Fibroblast of lung (primary cell): ENCODE data around the gene JPH3. TPM values are rescaled to one million over a fixed set of nuclear protein-coding genes. Genes with fewer than 3 reads are reported as not detected.

Experiments
- DNase-seq, 2 donors: peaks; one replicate each; pipeline versions ENCODE4 v3.0.0 to v3.0.0-alpha.2; 2010; ENCODE audit warnings: low read depth in 2 of 2
- H2AFZ ChIP-seq: 2 replicates; pipeline ENCODE4 v1.5.1; 2012; ENCODE audit warnings: low read length, control low read depth, inconsistent platforms
- H3K27ac ChIP-seq: 2 replicates; pipeline ENCODE4 v1.5.1; 2011; ENCODE audit warnings: low read length, control low read depth; ENCODE audit not compliant: insufficient read depth
- H3K27me3 ChIP-seq: 2 replicates; pipeline ENCODE4 v1.5.1; 2011; ENCODE audit warnings: mild to moderate bottlenecking, low read length; ENCODE audit not compliant: control insufficient read depth, insufficient read depth
- H3K36me3 ChIP-seq: 2 replicates; pipeline ENCODE4 v1.5.1; 2011; ENCODE audit warnings: low read length; ENCODE audit not compliant: control insufficient read depth, insufficient read depth
- H3K4me1 ChIP-seq: 2 replicates; pipeline ENCODE4 v1.5.1; 2011; ENCODE audit warnings: low read length; ENCODE audit not compliant: control insufficient read depth, insufficient read depth; ENCODE audit errors: extremely low read depth
- H3K4me2 ChIP-seq: 2 replicates; pipeline ENCODE4 v1.5.1; 2011; ENCODE audit warnings: low read length, control low read depth; ENCODE audit not compliant: insufficient read depth; ENCODE audit errors: extremely low read depth
- H3K4me3 ChIP-seq, 4 experiments: fragments of 200-600 bp in 1 of 4; sonication (generic) in 1 of 4; replicated peaks in 1 of 4; 2 replicates each; pipeline ENCODE4 v1.5.1; 2011 to 2016; ENCODE audit warnings: low read length in 4 of 4, low read depth in 3 of 4, mild to moderate bottlenecking in 3 of 4, control low read depth in 2 of 4, inconsistent platforms in 1 of 4, mixed read lengths in 1 of 4; ENCODE audit not compliant: insufficient read depth in 1 of 4; ENCODE audit errors: control extremely low read depth in 1 of 4
- H3K79me2 ChIP-seq: 2 replicates; pipeline ENCODE4 v1.5.1; 2012; ENCODE audit warnings: mild to moderate bottlenecking, low read length, inconsistent platforms; ENCODE audit not compliant: control insufficient read depth, insufficient read depth
- H3K9ac ChIP-seq: 2 replicates; pipeline ENCODE4 v1.5.1; 2011; ENCODE audit warnings: mild to moderate bottlenecking, low read length, control low read depth; ENCODE audit not compliant: insufficient read depth
- H3K9me3 ChIP-seq: 2 replicates; pipeline ENCODE4 v1.5.1; 2012; ENCODE audit warnings: low read depth, low read length; ENCODE audit not compliant: control insufficient read depth, insufficient read depth
- H4K20me1 ChIP-seq: 2 replicates; pipeline ENCODE4 v1.5.1; 2011; ENCODE audit warnings: low read length; ENCODE audit not compliant: control insufficient read depth, insufficient read depth; ENCODE audit errors: extremely low read depth
- EZH2 ChIP-seq: IDR thresholded peaks from 2 replicates; pipeline ENCODE4 v1.5.1; 2012; ENCODE audit warnings: low read length, control low read depth, mild to moderate bottlenecking; ENCODE audit errors: missing control alignments
- polyA plus RNA-seq, 2 donors: library from polyadenylated mRNA; depleted of rRNA in 1 of 2; stranded (reverse) in 1 of 2; unstranded in 1 of 2; fragments of >200 nt; gene quantifications; 2 replicates each; pipeline ENCODE4 v1.2.1, GENCODE V29; 2011 to 2012; ENCODE audit warnings: missing spikeins in 1 of 2
- total RNA-seq: library from RNA; depleted of rRNA; stranded (reverse); fragments of >200 nt; gene quantifications from 2 replicates; pipeline ENCODE4 v1.2.1, GENCODE V29; 2014
- TF ChIP-seq, protein P1 (sequence below), 2 donors: IDR thresholded peaks in 1 of 2; conservative IDR thresholded peaks in 1 of 2; 1 replicate in 1 of 2; 2 replicates in 1 of 2; pipeline ENCODE4 v1.5.1; 2011 to 2012; ENCODE audit warnings: low read length in 2 of 2, control low read depth in 1 of 2, inconsistent platforms in 1 of 2, low read depth in 1 of 2, mild to moderate bottlenecking in 1 of 2

The JPH3 gene
- total and polyA plus RNA-seq, 2 donors (not counting 1 experiment from before 2014, with no cell fraction given): 0.01 TPM; not detected in 1

DNA sequence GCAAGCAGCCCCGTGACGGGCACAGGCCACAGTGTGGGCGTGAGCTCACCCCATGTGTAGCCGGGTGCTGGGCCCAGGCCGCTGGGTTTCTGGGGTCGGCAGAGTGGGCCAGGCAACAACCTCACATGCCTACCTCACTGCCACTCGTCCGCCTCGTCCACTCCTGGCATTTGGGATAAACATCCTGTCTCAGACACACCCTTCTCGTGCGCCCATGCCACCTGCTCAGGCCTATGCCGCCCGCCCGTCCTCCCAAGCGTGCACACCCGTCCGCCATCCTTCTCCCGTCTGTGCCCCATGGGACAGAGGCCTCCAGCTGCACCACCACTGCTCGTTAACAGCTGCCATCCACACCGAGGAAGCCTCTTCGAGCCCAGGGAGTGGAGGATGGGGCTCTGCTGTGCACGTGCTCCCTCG is 99.2 kb downstream of the JPH3 start:
- Histone ChIP-seq H3K9me3 (no peaks in the 10 kb centered on the region), H3K79me2 (no peaks in the 10 kb centered on the region), H4K20me1 (no peaks in the 10 kb centered on the region), H3K36me3 (peaks cover 4% of the 10 kb centered on the region), H2AFZ (no peak overlapping the region), H3K27ac (no peak overlapping the region), H3K27me3 (no peaks in the 10 kb centered on the region), H3K4me3 (no peak overlapping the region), H3K4me1 (no peaks in the 10 kb centered on the region), H3K9ac (no peak overlapping the region), H3K4me2 (no peak overlapping the region)
- TF ChIP-seq, protein P1, sequence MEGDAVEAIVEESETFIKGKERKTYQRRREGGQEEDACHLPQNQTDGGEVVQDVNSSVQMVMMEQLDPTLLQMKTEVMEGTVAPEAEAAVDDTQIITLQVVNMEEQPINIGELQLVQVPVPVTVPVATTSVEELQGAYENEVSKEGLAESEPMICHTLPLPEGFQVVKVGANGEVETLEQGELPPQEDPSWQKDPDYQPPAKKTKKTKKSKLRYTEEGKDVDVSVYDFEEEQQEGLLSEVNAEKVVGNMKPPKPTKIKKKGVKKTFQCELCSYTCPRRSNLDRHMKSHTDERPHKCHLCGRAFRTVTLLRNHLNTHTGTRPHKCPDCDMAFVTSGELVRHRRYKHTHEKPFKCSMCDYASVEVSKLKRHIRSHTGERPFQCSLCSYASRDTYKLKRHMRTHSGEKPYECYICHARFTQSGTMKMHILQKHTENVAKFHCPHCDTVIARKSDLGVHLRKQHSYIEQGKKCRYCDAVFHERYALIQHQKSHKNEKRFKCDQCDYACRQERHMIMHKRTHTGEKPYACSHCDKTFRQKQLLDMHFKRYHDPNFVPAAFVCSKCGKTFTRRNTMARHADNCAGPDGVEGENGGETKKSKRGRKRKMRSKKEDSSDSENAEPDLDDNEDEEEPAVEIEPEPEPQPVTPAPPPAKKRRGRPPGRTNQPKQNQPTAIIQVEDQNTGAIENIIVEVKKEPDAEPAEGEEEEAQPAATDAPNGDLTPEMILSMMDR (conservative IDR thresholded peaks at IDR 0.05 in 1 of 2, IDR thresholded peaks at IDR 0.05 in 1 of 2; ENCODE audit: low read depth in 1 of 2, low read length in 2 of 2): no peak
- TF ChIP-seq EZH2: no peak
- DNase-seq: no peak

DNA sequence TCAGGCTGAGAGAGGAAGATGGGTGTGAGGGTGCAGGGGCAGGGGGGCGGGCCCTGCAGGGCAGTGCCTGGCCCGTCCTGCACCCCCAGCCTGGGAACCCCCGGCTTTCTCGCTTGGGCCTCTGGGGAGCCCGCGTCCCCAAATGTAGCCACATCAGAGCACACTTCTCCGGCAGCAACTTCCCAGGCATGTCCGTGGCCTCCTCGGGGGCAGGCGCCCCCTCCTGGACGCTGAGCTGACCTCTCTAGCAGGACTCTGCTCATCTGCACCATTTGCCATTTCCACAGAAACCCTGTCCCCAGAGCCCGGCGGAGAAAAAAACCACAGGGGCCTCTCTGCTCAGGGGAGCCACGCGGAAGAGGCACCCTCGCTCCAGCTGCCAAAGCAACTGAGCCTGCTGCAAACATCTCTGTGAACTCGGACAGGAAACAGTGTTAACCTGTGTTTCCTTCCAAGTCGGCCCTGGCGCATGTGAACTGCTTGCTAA is 100.1 kb downstream of the JPH3 start:
- peak in 1 of 2 donors; percentile 58 for DNase-seq
- H2AFZ ChIP-seq: no peak overlapping the region
- H3K4me2 ChIP-seq: no peak overlapping the region

DNA sequence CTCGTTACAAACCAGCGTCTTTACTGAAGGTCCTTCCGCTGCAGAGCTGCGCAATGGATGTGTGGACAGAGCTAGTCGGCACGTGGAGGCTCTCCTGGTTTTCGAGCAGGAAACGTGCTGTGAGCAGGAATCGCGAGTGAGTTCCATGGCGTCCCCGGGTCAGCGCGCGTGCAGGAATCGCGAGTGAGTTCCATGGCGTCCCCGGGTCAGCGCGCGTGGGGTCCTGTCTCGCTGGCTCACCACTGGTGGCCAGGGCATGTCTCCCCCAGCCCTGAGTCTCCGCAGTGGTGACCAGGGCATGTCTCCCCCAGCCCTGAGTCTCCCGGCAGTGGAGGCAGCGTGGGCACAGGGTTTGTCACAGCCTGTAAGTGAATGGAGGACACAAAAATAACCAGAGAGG is 100.8 kb downstream of the JPH3 start:
- H3K27ac ChIP-seq: no peak overlapping the region
- H3K4me1 ChIP-seq: no peaks in the 10 kb centered on the region
- H3K36me3 ChIP-seq: peaks cover 4% of the 10 kb centered on the region
- DNase-seq: no peak
- H3K4me3 ChIP-seq: no peak overlapping the region
- H2AFZ ChIP-seq: no peak overlapping the region
- no peaks in the 10 kb centered on the region for H4K20me1 ChIP-seq
- H3K27me3 ChIP-seq: no peaks in the 10 kb centered on the region
- H3K9me3 ChIP-seq: no peaks in the 10 kb centered on the region
- TF ChIP-seq EZH2: no peak
- TF ChIP-seq, protein P1 (conservative IDR thresholded peaks at IDR 0.05 in 1 of 2, IDR thresholded peaks at IDR 0.05 in 1 of 2; ENCODE audit: low read depth in 1 of 2, low read length in 2 of 2): no peak
- no peaks in the 10 kb centered on the region for H3K79me2 ChIP-seq
- H3K4me2 ChIP-seq: no peak overlapping the region
- H3K9ac ChIP-seq: no peak overlapping the region

More for the DNA sequence above, 100.1 kb downstream of the JPH3 start:
- no peak for TF ChIP-seq EZH2
- TF ChIP-seq, protein P1 (conservative IDR thresholded peaks at IDR 0.05 in 1 of 2, IDR thresholded peaks at IDR 0.05 in 1 of 2; ENCODE audit: low read depth in 1 of 2, low read length in 2 of 2): peak; percentile 49 to 71
- no peak overlapping the region for H3K27ac ChIP-seq
- no peaks in the 10 kb centered on the region for H3K4me1 ChIP-seq
- H3K9ac ChIP-seq: no peak overlapping the region
- no peak overlapping the region for H3K4me3 ChIP-seq
- H3K9me3 ChIP-seq: no peaks in the 10 kb centered on the region
- H4K20me1 ChIP-seq: no peaks in the 10 kb centered on the region
- H3K79me2 ChIP-seq: no peaks in the 10 kb centered on the region
- no peaks in the 10 kb centered on the region for H3K27me3 ChIP-seq
- H3K36me3 ChIP-seq: peaks cover 4% of the 10 kb centered on the region
